ENCODE results near the gene FOSL1. TPM values are rescaled to one million over a fixed set of nuclear protein-coding genes. Genes with fewer than 3 reads are reported as not detected.

Gene FOSL1
- total and polyA plus RNA-seq, 4 donors = 0.17 to 0.20 TPM; not detected in 2

GRCh38 chr11:65921876-65922275, 21.7 kb upstream of the FOSL1 start:
- Histone ChIP-seq H3K9me3 (ENCODE audit: control insufficient read depth in 4 of 4, low read length in 3 of 4) (no peaks in the 10 kb centered on the region), H3K27me3 (ENCODE audit: control insufficient read depth in 4 of 4, insufficient read depth in 4 of 4, low read length in 3 of 4) (no peaks in the 10 kb centered on the region), H3K4me3 (ENCODE audit: low read depth in 1 of 3, low read length in 3 of 3) (no peak overlapping the region), H3K27ac (ENCODE audit: low read depth in 1 of 2, low read length in 2 of 2) (no peak overlapping the region), H3K9ac (ENCODE audit: low read depth in 1 of 2, low read length in 2 of 2) (no peak overlapping the region), H3K4me1 (ENCODE audit: control insufficient read depth in 4 of 4, insufficient read depth in 4 of 4, low read length in 3 of 4) (peaks cover 7 to 28% (median 20%) of the 10 kb centered on the region in 4 donors), H3K36me3 (ENCODE audit: control insufficient read depth in 4 of 4, insufficient read depth in 3 of 4, low read depth in 1 of 4, low read length in 3 of 4) (peaks cover 0 to 9% (median 4%) of the 10 kb centered on the region in 4 donors)
- TF ChIP-seq HNF4G (IDR thresholded peaks at IDR 0.05) (no peak), FOXA2 (IDR thresholded peaks at IDR 0.05) (no peak), ZBTB33 (IDR thresholded peaks at IDR 0.05) (no peak), CTCF (IDR thresholded peaks at IDR 0.05; ENCODE audit: low read depth, low read length, missing input control) (no peak), FOXA1 (IDR thresholded peaks at IDR 0.05) (no peak), TAF1 (conservative IDR thresholded peaks at IDR 0.05) (no peak), HNF4A (conservative IDR thresholded peaks at IDR 0.05) (no peak), ATF3 (IDR thresholded peaks at IDR 0.05) (no peak), NR2F2 (IDR thresholded peaks at IDR 0.05) (no peak), GABPA (IDR thresholded peaks at IDR 0.05 in 1 of 2, conservative IDR thresholded peaks at IDR 0.05 in 1 of 2) (no peak), EGR1 (IDR thresholded peaks at IDR 0.05; ENCODE audit: low read depth in 2 of 2) (no peak), RAD21 (IDR thresholded peaks at IDR 0.05) (no peak), RXRA (IDR thresholded peaks at IDR 0.05) (no peak), YY1 (IDR thresholded peaks at IDR 0.05) (no peak), MAX (IDR thresholded peaks at IDR 0.05) (no peak), JUND (IDR thresholded peaks at IDR 0.05) (no peak), SP1 (IDR thresholded peaks at IDR 0.05) (no peak)
- TF ChIP-seq, protein P1, sequence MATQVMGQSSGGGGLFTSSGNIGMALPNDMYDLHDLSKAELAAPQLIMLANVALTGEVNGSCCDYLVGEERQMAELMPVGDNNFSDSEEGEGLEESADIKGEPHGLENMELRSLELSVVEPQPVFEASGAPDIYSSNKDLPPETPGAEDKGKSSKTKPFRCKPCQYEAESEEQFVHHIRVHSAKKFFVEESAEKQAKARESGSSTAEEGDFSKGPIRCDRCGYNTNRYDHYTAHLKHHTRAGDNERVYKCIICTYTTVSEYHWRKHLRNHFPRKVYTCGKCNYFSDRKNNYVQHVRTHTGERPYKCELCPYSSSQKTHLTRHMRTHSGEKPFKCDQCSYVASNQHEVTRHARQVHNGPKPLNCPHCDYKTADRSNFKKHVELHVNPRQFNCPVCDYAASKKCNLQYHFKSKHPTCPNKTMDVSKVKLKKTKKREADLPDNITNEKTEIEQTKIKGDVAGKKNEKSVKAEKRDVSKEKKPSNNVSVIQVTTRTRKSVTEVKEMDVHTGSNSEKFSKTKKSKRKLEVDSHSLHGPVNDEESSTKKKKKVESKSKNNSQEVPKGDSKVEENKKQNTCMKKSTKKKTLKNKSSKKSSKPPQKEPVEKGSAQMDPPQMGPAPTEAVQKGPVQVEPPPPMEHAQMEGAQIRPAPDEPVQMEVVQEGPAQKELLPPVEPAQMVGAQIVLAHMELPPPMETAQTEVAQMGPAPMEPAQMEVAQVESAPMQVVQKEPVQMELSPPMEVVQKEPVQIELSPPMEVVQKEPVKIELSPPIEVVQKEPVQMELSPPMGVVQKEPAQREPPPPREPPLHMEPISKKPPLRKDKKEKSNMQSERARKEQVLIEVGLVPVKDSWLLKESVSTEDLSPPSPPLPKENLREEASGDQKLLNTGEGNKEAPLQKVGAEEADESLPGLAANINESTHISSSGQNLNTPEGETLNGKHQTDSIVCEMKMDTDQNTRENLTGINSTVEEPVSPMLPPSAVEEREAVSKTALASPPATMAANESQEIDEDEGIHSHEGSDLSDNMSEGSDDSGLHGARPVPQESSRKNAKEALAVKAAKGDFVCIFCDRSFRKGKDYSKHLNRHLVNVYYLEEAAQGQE (IDR thresholded peaks at IDR 0.05) = no peak
- 96% methylated on average over 10 of the region's 10 CpGs for WGBS
- no peak for DNase-seq (ENCODE audit: low spot score)

Data from liver (tissue), 9 donors.